HK-2 (cell line): Measurements from ENCODE around the gene LTBP3.
A peak's percentile ranks its signal among the peaks of the same experiment; 100 is the strongest.

ENCODE experiments used
- DNase-seq: peaks from one replicate; pipeline ENCODE4 v3.0.0-alpha.2; 2018; ENCODE audit not compliant: unreplicated experiment

Gene LTBP3

DNA sequence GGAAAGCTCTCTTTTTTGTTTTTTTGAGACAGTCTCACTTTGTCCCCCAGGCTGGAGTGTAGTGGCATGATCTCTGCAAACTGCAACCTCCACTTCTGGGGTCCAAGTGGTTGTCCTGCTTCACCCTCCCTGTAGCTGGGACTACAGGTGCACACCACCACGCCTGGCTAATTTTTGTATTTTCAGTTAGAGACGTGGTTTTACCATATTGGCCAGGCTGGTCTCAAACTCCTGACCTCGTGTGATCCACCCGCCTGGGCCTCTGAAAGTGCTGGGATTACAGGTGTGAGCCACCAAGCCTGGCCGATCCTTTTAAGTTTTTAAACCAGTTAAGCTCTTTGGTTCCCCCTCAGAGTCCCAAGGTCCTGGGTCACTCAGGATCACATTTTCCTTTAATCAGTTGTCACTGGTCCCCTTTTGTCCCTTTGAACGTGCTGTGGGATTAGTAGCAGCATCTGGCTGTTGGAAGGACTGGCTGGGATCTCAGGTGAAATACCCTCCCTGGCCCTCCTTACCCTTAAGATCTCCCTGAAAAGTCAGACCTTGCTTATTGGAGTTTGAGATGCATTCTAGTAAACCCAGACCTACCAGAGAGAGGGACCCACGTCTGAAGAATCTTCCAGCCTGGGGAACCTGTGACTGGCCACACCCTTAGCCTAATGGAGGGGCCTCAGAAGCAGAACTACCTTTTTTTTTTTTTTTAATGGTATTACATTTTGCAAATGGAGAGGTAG lies 51.2 kb downstream of the LTBP3 start:
- peak; percentile 84 for DNase-seq

DNA sequence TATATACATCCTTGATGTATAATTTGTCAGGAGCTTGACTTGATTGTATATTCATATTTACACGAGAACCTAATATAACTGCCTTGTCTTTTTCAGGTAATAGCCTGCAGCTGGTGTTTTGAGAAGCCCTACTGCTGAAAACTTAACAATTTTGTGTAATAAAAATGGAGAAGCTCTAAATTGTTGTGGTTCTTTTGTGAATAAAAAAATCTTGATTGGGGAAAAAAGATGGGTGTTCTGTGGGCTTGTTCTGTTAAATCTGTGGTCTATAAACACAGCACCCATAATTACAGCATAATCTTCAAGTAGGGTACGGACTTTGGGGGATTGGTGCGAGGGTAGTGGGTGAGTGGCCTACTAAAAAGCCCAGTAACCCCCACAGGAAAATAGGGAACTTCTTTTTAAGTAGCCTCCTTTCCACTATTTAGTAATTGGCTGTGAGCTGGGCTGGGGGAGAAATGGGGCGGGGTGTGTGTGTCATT lies 51.8 kb downstream of the LTBP3 start:
- DNase-seq, result no peak

DNA sequence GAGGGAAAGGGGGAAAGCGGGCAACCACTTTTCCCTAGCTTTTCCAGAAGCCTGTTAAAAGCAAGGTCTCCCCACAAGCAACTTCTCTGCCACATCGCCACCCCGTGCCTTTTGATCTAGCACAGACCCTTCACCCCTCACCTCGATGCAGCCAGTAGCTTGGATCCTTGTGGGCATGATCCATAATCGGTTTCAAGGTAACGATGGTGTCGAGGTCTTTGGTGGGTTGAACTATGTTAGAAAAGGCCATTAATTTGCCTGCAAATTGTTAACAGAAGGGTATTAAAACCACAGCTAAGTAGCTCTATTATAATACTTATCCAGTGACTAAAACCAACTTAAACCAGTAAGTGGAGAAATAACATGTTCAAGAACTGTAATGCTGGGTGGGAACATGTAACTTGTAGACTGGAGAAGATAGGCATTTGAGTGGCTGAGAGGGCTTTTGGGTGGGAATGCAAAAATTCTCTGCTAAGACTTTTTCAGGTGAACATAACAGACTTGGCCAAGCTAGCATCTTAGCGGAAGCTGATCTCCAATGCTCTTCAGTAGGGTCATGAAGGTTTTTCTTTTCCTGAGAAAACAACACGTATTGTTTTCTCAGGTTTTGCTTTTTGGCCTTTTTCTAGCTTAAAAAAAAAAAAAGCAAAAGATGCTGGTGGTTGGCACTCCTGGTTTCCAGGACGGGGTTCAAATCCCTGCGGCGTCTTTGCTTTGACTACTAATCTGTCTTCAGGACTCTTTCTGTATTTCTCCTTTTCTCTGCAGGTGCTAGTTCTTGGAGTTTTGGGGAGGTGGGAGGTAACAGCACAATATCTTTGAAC lies 52.5 kb downstream of the LTBP3 start:
- DNase-seq, result no peak

DNA sequence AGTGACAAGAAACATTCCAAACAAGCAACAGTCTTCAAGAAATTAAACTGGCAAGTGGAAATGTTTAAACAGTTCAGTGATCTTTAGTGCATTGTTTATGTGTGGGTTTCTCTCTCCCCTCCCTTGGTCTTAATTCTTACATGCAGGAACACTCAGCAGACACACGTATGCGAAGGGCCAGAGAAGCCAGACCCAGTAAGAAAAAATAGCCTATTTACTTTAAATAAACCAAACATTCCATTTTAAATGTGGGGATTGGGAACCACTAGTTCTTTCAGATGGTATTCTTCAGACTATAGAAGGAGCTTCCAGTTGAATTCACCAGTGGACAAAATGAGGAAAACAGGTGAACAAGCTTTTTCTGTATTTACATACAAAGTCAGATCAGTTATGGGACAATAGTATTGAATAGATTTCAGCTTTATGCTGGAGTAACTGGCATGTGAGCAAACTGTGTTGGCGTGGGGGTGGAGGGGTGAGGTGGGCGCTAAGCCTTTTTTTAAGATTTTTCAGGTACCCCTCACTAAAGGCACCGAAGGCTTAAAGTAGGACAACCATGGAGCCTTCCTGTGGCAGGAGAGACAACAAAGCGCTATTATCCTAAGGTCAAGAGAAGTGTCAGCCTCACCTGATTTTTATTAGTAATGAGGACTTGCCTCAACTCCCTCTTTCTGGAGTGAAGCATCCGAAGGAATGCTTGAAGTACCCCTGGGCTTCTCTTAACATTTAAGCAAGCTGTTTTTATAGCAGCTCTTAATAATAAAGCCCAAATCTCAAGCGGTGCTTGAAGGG lies 53.3 kb downstream of the LTBP3 start:
- DNase-seq, result no peak

DNA sequence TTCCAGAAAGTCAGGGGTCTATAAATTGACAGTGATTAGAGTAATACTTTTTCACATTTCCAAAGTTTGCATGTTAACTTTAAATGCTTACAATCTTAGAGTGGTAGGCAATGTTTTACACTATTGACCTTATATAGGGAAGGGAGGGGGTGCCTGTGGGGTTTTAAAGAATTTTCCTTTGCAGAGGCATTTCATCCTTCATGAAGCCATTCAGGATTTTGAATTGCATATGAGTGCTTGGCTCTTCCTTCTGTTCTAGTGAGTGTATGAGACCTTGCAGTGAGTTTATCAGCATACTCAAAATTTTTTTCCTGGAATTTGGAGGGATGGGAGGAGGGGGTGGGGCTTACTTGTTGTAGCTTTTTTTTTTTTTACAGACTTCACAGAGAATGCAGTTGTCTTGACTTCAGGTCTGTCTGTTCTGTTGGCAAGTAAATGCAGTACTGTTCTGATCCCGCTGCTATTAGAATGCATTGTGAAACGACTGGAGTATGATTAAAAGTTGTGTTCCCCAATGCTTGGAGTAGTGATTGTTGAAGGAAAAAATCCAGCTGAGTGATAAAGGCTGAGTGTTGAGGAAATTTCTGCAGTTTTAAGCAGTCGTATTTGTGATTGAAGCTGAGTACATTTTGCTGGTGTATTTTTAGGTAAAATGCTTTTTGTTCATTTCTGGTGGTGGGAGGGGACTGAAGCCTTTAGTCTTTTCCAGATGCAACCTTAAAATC lies 54.0 kb downstream of the LTBP3 start:
- DNase-seq, result no peak

DNA sequence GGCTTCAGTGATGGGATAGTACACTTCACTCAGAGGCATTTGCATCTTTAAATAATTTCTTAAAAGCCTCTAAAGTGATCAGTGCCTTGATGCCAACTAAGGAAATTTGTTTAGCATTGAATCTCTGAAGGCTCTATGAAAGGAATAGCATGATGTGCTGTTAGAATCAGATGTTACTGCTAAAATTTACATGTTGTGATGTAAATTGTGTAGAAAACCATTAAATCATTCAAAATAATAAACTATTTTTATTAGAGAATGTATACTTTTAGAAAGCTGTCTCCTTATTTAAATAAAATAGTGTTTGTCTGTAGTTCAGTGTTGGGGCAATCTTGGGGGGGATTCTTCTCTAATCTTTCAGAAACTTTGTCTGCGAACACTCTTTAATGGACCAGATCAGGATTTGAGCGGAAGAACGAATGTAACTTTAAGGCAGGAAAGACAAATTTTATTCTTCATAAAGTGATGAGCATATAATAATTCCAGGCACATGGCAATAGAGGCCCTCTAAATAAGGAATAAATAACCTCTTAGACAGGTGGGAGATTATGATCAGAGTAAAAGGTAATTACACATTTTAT lies 54.7 kb downstream of the LTBP3 start:
- no peak for DNase-seq

DNA sequence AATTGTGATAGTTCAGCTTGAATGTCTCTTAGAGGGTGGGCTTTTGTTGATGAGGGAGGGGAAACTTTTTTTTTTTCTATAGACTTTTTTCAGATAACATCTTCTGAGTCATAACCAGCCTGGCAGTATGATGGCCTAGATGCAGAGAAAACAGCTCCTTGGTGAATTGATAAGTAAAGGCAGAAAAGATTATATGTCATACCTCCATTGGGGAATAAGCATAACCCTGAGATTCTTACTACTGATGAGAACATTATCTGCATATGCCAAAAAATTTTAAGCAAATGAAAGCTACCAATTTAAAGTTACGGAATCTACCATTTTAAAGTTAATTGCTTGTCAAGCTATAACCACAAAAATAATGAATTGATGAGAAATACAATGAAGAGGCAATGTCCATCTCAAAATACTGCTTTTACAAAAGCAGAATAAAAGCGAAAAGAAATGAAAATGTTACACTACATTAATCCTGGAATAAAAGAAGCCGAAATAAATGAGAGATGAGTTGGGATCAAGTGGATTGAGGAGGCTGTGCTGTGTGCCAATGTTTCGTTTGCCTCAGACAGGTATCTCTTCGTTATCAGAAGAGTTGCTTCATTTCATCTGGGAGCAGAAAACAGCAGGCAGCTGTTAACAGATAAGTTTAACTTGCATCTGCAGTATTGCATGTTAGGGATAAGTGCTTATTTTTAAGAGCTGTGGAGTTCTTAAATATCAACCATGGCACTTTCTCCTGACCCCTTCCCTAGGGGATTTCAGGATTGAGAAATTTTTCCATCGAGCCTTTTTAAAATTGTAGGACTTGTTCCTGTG lies 55.4 kb downstream of the LTBP3 start:
- no peak for DNase-seq

DNA sequence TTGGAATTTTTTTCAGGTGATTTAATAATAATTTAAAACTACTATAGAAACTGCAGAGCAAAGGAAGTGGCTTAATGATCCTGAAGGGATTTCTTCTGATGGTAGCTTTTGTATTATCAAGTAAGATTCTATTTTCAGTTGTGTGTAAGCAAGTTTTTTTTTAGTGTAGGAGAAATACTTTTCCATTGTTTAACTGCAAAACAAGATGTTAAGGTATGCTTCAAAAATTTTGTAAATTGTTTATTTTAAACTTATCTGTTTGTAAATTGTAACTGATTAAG lies 55.9 kb downstream of the LTBP3 start:
- DNase-seq, result no peak

DNA sequence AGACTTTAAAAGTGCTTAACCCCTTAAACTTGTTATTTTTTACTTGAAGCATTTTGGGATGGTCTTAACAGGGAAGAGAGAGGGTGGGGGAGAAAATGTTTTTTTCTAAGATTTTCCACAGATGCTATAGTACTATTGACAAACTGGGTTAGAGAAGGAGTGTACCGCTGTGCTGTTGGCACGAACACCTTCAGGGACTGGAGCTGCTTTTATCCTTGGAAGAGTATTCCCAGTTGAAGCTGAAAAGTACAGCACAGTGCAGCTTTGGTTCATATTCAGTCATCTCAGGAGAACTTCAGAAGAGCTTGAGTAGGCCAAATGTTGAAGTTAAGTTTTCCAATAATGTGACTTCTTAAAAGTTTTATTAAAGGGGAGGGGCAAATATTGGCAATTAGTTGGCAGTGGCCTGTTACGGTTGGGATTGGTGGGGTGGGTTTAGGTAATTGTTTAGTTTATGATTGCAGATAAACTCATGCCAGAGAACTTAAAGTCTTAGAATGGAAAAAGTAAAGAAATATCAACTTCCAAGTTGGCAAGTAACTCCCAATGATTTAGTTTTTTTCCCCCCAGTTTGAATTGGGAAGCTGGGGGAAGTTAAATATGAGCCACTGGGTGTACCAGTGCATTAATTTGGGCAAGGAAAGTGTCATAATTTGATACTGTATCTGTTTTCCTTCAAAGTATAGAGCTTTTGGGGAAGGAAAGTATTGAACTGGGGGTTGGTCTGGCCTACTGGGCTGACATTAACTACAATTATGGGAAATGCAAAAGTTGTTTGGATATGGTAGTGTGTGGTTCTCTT lies 56.5 kb downstream of the LTBP3 start:
- DNase-seq, result no peak

DNA sequence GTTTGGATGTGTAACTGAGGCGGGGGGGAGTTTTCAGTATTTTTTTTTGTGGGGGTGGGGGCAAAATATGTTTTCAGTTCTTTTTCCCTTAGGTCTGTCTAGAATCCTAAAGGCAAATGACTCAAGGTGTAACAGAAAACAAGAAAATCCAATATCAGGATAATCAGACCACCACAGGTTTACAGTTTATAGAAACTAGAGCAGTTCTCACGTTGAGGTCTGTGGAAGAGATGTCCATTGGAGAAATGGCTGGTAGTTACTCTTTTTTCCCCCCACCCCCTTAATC lies 57.0 kb downstream of the LTBP3 start:
- no peak for DNase-seq

DNA sequence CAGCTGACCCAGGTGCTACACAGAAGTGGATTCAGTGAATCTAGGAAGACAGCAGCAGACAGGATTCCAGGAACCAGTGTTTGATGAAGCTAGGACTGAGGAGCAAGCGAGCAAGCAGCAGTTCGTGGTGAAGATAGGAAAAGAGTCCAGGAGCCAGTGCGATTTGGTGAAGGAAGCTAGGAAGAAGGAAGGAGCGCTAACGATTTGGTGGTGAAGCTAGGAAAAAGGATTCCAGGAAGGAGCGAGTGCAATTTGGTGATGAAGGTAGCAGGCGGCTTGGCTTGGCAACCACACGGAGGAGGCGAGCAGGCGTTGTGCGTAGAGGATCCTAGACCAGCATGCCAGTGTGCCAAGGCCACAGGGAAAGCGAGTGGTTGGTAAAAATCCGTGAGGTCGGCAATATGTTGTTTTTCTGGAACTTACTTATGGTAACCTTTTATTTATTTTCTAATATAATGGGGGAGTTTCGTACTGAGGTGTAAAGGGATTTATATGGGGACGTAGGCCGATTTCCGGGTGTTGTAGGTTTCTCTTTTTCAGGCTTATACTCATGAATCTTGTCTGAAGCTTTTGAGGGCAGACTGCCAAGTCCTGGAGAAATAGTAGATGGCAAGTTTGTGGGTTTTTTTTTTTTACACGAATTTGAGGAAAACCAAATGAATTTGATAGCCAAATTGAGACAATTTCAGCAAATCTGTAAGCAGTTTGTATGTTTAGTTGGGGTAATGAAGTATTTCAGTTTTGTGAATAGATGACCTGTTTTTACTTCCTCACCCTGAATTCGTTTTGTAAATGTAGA lies 57.6 kb downstream of the LTBP3 start:
- no peak for DNase-seq

DNA sequence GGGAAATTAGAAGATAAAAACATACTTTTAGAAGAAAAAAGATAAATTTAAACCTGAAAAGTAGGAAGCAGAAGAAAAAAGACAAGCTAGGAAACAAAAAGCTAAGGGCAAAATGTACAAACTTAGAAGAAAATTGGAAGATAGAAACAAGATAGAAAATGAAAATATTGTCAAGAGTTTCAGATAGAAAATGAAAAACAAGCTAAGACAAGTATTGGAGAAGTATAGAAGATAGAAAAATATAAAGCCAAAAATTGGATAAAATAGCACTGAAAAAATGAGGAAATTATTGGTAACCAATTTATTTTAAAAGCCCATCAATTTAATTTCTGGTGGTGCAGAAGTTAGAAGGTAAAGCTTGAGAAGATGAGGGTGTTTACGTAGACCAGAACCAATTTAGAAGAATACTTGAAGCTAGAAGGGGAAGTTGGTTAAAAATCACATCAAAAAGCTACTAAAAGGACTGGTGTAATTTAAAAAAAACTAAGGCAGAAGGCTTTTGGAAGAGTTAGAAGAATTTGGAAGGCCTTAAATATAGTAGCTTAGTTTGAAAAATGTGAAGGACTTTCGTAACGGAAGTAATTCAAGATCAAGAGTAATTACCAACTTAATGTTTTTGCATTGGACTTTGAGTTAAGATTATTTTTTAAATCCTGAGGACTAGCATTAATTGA lies 58.3 kb downstream of the LTBP3 start:
- no peak for DNase-seq

DNA sequence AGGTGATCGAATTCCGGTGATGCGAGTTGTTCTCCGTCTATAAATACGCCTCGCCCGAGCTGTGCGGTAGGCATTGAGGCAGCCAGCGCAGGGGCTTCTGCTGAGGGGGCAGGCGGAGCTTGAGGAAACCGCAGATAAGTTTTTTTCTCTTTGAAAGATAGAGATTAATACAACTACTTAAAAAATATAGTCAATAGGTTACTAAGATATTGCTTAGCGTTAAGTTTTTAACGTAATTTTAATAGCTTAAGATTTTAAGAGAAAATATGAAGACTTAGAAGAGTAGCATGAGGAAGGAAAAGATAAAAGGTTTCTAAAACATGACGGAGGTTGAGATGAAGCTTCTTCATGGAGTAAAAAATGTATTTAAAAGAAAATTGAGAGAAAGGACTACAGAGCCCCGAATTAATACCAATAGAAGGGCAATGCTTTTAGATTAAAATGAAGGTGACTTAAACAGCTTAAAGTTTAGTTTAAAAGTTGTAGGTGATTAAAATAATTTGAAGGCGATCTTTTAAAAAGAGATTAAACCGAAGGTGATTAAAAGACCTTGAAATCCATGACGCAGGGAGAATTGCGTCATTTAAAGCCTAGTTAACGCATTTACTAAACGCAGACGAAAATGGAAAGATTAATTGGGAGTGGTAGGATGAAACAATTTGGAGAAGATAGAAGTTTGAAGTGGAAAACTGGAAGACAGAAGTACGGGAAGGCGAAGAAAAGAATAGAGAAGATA lies 59.0 kb downstream of the LTBP3 start, which contains the start of gene MALAT1:
Gene MALAT1, plus strand, starts transcription at position 69 of the 736 bp plus-strand sequence.
- peak; percentile 86 for DNase-seq

DNA sequence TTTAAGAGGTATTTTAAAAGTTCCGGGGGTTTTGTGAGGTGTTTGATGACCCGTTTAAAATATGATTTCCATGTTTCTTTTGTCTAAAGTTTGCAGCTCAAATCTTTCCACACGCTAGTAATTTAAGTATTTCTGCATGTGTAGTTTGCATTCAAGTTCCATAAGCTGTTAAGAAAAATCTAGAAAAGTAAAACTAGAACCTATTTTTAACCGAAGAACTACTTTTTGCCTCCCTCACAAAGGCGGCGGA lies 59.5 kb downstream of the LTBP3 start:
- no peak for DNase-seq

DNA sequence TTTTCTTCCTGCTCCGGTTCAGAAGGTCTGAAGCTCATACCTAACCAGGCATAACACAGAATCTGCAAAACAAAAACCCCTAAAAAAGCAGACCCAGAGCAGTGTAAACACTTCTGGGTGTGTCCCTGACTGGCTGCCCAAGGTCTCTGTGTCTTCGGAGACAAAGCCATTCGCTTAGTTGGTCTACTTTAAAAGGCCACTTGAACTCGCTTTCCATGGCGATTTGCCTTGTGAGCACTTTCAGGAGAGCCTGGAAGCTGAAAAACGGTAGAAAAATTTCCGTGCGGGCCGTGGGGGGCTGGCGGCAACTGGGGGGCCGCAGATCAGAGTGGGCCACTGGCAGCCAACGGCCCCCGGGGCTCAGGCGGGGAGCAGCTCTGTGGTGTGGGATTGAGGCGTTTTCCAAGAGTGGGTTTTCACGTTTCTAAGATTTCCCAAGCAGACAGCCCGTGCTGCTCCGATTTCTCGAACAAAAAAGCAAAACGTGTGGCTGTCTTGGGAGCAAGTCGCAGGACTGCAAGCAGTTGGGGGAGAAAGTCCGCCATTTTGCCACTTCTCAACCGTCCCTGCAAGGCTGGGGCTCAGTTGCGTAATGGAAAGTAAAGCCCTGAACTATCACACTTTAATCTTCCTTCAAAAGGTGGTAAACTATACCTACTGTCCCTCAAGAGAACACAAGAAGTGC lies 60.0 kb downstream of the LTBP3 start:
- no peak for DNase-seq

DNA sequence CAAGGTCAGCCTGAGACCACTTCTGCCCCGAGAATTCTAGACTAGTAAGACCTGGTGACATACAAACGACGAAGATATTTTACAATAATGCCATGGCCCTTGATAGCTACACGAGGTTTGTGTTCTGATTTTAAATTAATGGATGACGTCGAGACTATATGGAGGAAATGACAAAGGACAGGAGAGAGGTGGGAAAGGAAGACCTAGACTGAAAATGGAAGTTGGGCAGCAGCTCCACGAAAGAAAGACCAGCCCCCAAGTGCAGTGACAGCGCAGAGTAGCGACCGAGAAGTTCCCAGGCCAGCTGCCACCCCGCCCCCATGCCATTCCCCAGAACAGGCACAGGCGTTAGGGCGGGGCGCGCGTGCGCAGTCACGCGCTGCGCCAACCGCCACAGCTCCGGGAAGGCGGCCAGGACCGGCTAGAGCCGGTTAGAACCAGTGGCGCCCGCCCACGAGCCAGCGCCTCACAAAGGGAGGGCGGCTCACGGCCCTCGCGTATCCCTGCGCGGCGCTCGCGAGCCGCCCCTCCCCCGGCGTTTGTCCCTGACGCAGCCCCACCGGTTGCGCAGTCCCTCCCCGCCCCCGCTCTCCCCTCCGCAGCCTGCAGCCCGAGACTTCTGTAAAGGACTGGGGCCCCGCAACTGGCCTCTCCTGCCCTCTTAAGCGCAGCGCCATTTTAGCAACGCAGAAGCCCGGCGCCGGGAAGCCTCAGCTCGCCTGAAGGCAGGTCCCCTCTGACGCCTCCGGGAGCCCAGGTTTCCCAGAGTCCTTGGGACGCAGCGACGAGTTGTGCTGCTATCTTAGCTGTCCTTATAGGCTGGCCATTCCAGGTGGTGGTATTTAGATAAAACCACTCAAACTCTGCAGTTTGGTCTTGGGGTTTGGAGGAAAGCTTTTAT lies 60.8 kb downstream of the LTBP3 start:
- peak; percentile 96 for DNase-seq
